ENCODE measurements around the gene LLGL2. TPM values are rescaled to one million over a fixed set of nuclear protein-coding genes. Genes with fewer than 3 reads are reported as not detected.

The LLGL2 gene
- total RNA-seq, 2 experiments from 2014 or later, result 15.6 to 17.1 TPM

DNA sequence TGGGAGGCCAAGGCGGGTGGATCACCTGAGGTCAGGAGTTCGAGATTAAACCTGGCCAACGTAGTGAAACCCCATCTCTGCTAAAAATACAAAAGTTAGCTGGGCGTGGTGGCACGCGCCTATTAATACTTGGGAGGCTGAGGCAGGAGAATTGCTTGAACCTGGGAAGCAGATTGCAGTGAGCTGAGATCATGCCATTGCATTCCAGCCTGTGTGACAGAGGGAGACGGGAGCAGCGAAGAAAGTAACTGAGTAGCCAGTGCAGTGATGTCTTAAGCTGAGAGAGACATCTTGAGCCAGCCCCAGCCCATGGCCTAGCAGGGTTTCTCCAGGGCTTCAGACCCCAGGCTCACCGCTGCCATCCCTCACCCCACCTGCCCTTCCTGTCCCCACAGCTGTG lies 97.9 kb downstream of the LLGL2 start:
- Mint-ChIP-seq H3K27me3 (no peaks in the 10 kb centered on the region), H3K36me3 (no peaks in the 10 kb centered on the region), H3K4me3 (no peak overlapping the region), H3K27ac (no peak overlapping the region), H3K4me1 (ENCODE audit: low read depth) (no peaks in the 10 kb centered on the region), H3K9me3 (no peaks in the 10 kb centered on the region)
- intact Hi-C loops (cut with micrococcal nuclease), result no loop called here
- POLR2A ChIA-PET, result no interaction called here
- no peak for DNase-seq
- CTCF ChIA-PET, result interaction anchor here (0.8 to 7.0 kb wide), 2 partner anchors 10 to 206 kb away, joined by 4 to 60 read pairs; partner anchors contain the start of gene SMIM5

- H3K9me3 Mint-ChIP-seq, result no peaks in the 10 kb centered on the region
- no peaks in the 10 kb centered on the region for H3K36me3 Mint-ChIP-seq
- no peak for DNase-seq
- no peaks in the 10 kb centered on the region for H3K4me1 Mint-ChIP-seq (ENCODE audit: low read depth)
- ChIA-PET CTCF (interaction anchor here (0.8 to 7.0 kb wide), 2 partner anchors 10 to 206 kb away, joined by 4 to 60 read pairs; partner anchors contain the start of gene SMIM5), POLR2A (no interaction called here)
- no peaks in the 10 kb centered on the region for H3K27me3 Mint-ChIP-seq
- intact Hi-C loops (cut with micrococcal nuclease), result no loop called here
- H3K27ac Mint-ChIP-seq, result no peak overlapping the region
- no peak overlapping the region for H3K4me3 Mint-ChIP-seq
Measured at GRCh38 chr17:75624021-75624420, 98.5 kb downstream of the LLGL2 start.

Small RNAs within 50 kb of the gene (microRNA-seq; reads per million reads assigned to microRNA genes)
- not detected for gene MIR6785 (ENCODE audit: borderline microRNAs expressed, borderline number of aligned reads, borderline replicate concordance)

Other genes starting within 250 kb of the LLGL2 start
- gene SLC25A19, start 236.3 kb upstream of the LLGL2 start, total RNA-seq, result 10 to 100 TPM; 57.9 to 62.3 TPM
- gene GRB2, start 120.0 kb upstream of the LLGL2 start, total RNA-seq, result 100 to 1,000 TPM; 174 to 182 TPM
- 10 to 100 TPM; 51.4 to 53.0 TPM for gene TMEM94, start 69.1 kb upstream of the LLGL2 start, total RNA-seq
- 1 to 10 TPM; 4.7 to 5.3 TPM for gene CASKIN2, start 10.2 kb upstream of the LLGL2 start, total RNA-seq
- 10 to 100 TPM; 34.9 to 39.7 TPM for gene TSEN54, start 9.2 kb upstream of the LLGL2 start, total RNA-seq
- gene MYO15B, start 62.1 kb downstream of the LLGL2 start, total RNA-seq, result 10 to 100 TPM; 16.8 to 20.5 TPM
- gene SMIM5, start 107.7 kb downstream of the LLGL2 start, total RNA-seq, result not detected
- gene RECQL5, start 141.5 kb downstream of the LLGL2 start, total RNA-seq, result 10 to 100 TPM; 27.7 to 31.3 TPM
- gene SAP30BP, start 141.6 kb downstream of the LLGL2 start, total RNA-seq, result 10 to 100 TPM; 81.4 to 92.7 TPM
- 1 to 10 TPM in 1 of 2 experiments, under 1 TPM in 1; 0.67 to 1.1 TPM for gene ITGB4, start 195.8 kb downstream of the LLGL2 start, total RNA-seq
- 10 to 100 TPM; 69.3 to 69.7 TPM for gene GALK1, start 239.5 kb downstream of the LLGL2 start, total RNA-seq

Data from activated CD4-positive, alpha-beta memory T cell treated with anti-CD3 and anti-CD28 coated beads for 36 hours (primary cell).